Fibroblast of gingiva (primary cell): ENCODE measurements around the gene ALDH9A1.

Source experiments
- DNase-seq: peaks from one replicate; pipeline ENCODE4 v3.0.0-alpha.2; 2011; ENCODE audit warnings: low read depth

ALDH9A1 gene

GRCh38 chr1:165623624-165624023 lies 74.7 kb downstream of the ALDH9A1 start:
- DNase-seq = no peak

DNA sequence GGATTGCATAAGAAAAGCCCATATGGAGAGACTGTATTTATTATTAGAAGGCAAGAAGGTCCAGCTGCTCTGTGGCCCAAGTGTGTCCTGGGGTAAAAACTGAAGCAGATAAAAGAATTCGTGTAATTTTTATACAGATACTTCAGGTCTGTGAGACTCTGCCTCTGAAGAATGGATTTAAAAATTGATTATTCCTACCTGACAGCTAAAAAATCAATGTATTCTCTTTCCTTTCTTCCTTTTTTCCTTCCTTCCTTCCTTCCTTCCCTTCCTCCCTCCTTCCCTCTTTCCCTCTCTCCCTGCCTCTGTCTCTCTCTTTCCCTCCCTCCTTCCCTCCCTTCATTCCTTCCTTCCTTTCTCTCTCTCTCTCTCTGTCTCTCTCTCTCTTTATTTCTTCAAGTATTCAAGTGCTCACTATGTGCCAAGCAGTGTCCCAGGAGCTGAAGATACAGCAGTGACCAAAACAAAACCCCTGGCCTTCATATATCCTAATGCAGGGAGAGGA lies 78.7 kb downstream of the ALDH9A1 start:
- DNase-seq = no peak

DNA sequence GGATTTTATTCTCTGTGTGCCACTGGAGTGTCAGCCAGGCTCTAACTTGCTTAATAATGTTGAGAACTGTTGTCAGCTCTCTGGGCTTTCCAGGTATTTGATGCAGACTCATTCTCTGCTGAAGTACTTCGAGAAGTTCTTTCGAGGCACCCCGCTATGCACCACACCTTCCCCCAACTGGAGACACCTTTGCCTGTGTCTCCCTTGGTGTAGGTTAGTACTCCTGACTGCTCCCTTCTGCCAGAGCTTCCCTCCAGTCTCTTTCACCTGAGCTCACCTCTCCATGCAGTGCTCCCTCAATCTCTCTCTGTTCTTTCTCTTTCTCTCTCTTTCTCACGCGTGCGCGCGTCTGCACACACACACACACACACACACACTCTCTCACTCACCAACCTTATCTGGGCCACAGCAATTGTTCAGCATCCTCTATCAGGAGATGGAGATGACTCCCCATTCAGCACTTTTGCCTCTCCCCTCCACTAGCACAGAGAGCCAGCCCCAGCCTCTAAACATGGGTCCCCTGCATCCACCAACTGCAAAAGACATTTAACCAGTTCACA lies 81.3 kb downstream of the ALDH9A1 start:
- DNase-seq = no peak

DNA sequence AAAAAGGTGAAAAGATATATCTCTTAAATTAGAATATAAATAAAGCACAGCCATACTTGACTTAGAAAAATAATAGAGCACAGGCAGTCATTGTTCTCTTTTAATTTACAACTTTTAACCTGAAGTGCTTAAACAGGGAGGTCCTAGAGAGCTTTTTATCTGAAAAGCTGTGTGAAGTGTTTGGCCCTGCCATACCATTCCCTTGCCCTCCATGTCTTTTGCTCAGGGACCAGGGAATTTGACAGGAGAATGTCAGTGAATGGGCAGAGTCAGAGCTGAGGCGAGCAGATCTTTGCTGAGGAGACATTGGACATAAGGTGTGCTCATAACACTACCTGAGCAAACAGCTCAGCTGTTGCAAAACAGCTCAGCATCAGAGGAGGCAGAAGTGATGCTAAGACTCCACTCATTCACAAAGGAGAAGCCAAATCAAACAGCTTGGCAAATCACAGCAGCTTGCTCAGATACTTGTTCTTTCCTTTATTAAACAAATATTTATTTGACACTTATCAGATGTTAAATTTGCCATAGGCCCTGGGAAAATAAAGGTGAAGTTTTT lies 82.2 kb downstream of the ALDH9A1 start:
- DNase-seq = no peak
